GM18873 (cell line): ENCODE measurements around the gene MYO15B.
"Not testable (repeated sequence)": the region's sequence is repeated elsewhere in the genome, so short reads cannot be mapped to it uniquely, and the experiment has no call there.

Source experiments
- ATAC-seq: cut with Tn5 transposase; IDR thresholded peaks from one replicate; pipeline ENCODE4 v1.9.1; 2021; ENCODE audit warnings: mild to moderate bottlenecking, moderate library complexity, moderate number of reproducible peaks; ENCODE audit not compliant: unreplicated experiment, low FRiP score

Gene MYO15B

DNA sequence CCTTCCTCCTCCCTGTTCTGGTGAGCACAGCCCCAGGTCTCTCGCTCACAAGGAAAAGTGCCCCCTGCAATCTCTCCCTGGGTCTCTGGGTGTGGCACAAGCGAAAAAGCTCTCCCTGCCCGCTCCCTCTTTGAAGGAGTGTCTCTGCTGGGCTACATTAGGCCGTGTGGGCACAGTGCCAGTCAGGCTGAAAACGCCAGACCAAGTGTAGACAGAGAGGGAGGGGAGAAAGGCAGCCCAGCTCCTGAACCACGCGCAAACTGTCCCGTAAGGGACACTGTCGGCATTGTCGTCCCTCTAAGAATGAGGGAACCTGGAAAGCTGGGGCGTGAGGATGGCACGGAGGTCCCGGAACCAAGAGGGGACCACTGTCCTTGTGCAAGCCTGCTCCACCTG lies 49.5 kb downstream of the MYO15B start:
- ATAC-seq = no peak

DNA sequence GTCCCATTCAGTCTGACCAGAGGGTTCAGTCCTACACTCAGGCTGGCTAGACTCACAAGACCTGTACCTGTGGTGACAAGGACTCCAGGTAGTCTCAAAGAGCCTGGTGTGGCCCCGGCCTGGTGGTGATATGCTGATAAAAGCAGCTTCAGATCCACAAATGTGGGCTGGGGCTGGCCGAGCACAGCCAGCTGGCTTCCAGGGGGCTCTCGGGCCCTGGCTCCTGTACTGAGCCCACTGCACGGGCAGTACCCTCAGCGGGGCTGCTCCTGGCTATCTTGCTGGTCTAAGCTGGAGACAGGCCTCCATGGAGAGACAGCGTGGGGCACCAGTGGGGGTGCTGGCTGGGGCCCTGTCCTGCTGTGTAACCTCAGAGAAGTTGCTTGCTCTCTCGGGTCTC lies 50.0 kb downstream of the MYO15B start:
- ATAC-seq = no peak

DNA sequence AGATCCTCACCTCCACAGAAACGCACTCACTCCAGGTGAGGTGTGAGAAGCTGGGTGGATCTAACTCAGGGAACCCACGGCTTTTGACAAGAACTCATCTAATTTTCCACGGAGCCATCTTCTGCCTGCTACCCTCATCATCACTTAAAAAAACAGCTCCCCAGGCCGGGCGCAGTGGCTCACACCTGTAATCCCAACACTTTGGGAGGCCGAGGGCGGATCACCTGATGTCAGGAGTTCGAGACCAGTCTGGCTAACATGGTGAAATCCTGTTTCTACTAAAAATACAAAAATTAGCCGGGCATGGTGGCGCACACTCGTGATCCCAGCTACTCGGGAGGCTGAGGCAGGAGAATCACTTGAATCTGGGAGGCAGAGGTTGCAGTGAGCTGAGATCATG lies 50.4 kb downstream of the MYO15B start:
- ATAC-seq = not testable (repeated sequence)

DNA sequence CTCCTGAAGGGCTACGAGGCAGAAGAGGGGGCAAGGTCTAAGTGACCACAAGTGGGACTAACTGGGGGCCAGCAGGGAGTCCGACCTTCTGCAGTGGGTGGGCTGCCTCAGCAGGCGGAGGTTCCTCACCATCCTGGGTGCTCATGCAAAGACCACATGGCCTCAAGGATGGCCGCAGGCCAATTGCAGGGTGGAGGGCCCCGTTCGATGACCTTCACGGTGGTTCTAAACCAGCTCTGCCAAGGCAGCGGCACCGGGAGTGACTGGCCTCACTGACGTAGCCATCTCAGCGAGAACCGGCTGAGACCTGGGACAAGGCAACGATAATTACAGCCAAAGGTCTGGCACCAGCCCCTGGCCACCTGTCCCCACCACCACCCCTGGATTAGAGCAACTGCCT lies 51.3 kb downstream of the MYO15B start:
- no peak for ATAC-seq

DNA sequence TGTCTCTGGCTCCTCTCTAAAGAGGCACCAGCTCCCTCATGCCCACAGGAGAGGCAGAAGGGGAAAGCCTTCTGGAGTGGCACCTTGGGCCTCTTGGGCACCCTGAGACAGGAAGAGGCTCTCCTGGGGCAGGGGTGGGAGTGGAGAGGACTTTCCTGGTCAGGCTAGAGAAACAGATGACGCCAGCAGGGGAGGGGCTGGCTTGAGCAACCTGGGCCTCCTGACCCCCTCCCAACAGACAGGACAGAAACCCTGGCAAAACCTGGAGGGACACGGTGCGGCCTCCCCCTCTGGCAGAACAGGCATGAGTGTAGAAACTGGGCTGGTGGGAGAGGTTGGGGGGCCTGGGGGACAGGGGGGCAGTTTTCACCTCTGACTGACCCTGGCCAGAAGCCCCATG lies 51.7 kb downstream of the MYO15B start:
- no peak for ATAC-seq

DNA sequence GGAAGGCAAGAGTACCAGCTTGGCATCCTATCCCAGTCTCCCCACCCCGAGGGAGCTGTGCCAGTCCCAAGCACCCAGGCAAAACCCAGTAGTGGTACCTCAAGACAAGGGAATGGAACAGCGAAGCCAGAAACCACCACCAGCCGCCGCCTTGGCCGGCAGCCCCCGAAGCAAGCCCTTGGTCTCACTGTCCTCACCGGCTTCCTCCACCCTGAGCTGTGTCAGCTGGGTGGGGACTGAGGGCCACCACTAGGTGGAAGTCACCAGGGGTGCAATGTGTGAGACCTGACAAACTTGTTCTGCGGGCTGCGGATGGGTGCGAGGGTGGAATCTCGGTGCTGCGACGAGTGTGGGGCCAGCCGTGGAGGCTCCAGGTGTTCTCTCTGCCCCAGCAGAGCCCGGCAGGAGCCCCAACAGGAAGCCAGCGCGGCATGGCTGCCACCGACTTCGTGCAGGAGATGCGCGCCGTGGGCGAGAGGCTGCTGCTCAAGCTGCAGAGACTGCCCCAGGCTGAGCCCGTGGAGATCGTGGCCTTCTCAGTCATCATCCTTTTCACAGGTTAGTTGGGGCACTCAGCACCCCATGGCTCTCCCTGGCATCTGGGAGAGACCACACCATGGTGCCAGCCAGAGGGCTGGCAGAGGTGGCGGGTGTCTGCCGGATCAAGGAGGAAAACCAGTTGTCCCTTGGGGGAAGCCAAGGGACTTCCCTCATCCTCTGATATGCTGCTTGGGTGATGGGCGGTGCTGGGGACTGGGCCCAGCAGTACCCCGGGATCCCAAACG lies 52.4 kb downstream of the MYO15B start:
- ATAC-seq = no peak

DNA sequence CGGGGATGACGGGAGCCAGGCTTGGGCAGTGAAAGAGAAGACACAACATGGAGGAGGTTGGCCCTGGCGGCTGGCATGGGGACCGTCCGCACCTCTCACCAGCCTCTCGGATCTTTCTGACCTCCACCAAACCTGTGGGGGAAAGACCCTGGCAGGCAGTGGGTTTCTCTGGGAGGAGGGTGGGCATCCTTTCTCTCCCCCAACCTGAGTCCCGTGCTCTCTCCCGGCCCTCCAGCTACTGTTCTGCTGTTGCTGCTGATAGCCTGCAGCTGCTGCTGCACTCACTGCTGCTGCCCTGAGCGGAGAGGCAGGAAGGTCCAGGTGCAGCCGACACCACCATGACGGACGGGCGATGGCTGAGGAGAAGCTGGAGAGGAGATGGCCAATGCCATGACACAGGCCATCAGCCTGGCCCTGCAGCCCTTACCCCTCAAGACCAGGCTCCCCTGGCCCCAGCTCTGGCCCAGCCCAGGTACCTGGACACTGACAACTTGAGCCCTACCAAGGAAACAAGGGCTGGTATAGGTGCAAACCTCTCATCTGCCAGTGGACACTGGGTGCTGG lies 53.0 kb downstream of the MYO15B start:
- ATAC-seq = no peak

DNA sequence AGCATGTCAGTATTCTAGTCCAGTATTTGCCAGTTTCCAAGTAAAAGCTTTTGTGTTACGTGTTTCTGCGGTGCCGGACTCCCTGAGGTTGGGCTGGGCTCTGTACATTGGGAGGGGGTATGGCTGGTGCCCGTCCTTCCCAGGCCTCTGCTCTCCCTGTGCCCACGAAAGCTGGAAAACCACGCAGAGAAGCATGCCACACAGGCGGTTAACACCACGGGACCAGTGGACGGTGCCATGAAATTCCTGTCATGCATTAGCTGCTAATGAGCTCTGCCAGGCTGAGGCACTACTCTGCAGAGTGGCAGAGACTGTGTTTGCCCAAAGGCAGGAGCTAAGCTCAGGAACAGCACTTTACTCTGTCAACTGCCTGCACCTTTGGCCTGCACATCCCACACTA lies 53.7 kb downstream of the MYO15B start:
- ATAC-seq = no peak

DNA sequence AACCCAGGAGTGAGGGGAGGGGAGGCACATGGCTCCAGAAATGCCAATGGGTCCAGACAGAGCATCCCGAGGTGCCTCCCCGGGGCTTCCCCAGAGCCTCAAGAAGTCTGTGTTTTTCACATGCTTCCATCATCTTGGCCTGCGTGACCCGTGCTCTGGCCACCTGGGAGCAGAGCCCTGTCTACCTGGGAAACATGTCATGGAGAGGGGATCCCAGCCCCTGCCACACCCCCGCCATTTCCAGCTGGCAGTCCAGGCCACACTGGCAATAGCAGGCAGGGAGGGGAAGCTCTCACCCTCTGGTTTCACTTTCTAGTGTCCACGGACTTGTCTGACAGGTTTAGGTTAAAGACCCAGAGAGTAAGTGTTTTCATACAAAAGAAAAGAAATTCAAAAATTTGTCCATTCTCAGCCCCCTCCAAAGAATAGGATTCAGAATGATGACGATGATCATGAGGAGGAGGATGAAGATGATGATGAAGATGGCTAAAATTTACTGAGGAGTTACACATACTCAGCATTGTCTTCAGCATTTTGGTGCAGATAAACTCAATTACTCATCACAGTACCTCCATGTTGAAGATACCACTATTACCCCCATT lies 54.7 kb downstream of the MYO15B start:
- no peak for ATAC-seq

DNA sequence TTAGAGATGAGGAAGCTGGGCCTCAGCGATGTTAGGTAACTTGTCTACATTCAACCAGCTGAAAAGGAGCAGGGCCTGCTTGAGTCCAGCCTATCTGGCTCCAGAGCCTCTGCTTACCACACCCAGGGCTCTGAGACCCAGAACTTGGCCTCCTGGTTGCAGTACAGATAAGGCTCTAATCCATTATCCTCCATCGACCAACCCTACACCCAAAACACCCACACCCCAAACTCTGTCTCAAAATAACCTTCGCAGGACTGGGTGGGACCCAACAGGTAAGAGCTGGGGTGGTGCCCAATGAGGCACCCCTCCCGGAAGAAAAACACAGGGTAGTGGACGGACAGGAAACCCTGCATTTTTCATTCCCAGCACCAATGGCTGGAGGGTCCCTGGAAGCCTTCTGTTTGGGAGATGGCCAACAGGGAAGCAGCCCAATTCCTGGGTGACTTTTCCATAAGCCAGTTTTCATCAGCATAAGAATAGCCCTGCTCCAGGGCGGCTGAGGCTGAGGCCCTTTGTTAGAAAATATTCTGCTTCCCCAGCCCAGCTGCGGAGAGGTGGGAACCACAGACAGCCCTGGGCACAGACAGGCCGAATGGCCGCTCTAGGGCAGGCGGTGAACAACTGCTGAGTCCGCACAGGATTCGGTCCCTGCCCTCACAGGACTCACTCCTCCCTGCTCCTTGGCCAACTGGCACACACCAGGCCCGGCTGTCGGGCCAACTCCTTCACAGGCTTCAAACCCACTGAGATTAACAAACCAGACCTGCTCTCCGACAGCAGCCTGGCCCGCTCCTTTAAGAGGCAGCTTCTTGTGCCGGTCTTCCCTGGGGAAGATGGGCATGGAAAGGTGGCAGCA lies 55.4 kb downstream of the MYO15B start:
- ATAC-seq = no peak

DNA sequence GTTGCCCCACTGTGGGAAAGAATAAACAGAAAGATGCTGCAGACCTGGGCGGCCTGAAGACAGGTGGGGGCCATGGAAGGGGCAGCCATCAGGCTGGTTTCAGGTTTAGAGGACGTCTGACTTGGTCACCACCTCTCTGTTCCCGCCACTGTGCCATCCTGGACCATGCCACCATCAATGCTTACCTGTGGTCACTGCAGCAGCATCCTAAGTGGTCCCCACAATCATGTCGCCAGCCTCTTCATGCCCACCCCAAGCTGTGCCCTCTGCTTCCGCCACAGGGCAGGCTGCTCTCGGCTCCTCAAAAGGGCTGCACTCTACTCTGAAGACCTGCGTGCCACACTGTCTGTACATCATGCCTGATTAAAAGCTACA lies 56.0 kb downstream of the MYO15B start:
- ATAC-seq = no peak

DNA sequence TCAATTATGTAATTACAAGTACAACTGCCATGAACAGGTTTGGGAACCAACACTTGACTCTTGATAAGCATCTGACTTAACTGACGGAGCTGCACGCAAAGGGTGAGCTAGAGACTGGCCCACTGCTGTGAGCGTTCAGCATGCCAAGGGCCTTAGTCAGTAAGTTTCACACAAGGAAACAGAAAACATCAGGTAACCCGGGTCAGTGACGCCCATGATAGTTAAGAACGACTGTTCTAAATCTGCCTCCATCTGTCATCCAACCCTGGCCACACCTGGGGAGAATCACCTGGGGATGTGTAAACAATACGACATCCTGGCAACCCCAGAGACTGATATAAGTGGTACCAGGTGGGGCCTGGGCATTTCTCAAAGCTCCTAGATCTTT lies 57.9 kb downstream of the MYO15B start:
- no peak for ATAC-seq

DNA sequence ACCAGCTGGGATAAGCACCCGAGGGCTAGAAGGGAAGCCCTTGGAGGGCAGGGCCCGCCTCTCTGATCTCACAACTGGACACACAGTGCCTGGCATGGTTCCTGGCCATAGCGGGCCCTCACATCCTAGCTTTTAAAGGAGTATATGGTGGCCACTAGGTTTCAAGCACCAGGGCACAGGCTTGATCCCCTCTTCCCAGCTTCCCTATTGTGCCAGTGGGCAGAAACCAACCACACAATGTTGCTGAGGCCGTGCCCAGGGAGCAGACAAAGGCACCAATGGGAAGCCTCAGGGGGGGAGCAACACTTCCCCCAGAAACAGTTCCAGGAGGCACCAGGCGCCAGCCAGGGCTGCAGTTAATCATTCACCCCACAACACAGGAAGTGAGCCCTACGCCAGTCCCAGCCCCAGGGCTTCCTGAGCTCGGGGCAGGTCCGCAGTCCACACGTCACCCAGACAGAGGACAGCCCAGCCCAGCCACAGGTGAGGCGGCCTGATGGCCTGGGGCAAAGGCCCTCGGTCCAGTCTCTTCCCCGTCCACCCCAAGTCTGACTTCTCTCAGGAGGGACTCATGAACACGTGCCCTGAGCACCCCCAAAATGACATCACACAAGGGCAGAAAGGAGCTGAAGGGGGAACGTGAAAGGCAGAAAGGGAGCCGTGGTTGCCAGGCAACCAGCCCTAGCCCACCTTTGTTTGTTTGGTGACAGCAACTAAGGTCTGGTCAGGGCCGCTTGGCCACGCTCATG lies 58.5 kb downstream of the MYO15B start:
- ATAC-seq = peak; percentile 76

DNA sequence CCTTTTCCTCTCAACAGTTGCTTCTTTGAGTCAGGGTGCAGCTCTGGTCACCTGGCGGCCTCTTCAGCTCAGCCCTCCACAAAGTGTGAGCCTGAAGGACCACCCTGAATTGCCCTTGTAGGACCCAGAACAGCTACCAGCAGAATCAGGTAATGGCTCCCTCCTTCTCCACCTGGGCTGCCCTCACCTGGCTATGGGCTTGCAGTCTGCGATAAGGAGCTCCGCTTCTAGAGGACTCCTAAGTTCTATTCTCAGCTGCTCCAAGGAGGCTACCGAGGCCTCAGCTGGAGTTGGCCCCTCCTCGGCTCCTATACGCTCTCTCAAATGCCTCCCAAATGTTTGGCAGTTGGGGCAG lies 59.0 kb downstream of the MYO15B start:
- ATAC-seq = no peak

DNA sequence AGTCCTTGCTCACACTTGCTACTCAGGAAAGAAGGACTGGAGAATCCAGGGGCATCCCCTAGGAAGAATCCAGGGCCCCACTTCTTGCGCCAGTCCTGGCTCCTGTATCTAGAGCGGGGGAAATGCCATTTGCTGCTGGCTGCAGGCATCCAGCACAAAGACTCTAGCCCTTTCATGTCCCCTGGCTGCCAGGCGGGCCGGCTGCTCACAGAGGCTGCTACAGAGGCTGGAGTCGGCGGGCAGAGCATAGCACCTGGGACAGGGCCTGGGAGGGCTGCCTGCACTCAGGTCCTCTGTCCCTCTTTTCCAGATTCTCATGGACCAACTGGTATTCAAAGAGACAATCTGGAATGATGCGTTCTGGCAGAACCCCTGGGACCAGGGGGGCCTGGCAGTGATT lies 59.5 kb downstream of the MYO15B start:
- ATAC-seq = no peak

DNA sequence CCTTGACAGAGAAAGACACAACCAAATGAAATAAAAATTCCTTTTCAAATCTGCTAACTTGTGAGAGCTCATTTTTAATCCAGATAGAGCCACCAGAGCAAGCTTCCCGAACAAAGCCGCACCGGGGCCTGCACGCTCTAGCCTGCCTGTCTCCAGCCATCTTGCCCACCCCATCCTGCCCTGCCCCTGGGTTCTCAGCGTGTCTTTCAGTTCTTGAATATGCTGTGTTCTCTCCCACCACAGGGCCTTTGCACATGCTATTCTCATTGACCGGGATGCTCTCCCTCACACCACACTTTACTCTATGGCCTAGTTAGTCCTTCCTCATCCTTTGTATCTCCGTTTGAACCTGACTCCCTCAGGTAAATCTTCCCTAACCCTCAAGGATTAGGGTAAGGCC lies 60.3 kb downstream of the MYO15B start:
- ATAC-seq = no peak

DNA sequence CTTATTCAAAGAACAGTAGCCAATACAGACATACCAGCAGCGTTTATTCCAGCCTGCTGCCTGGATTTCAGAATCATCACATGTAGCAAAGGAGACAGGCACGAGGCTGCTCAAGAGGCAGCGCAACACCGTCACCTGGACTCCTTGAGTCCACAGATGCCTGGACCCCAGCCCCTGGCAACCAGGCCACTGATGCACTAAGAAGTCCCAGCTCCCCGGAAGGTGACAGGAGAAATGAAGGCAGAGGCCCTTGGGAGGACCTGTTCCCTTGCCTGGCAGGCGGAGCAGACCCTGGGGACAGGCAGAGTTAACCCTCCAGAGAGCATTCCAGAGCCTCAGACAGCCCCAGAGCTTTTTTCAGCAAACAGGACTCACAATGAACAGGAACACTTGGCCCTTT lies 62.1 kb downstream of the MYO15B start:
- no peak for ATAC-seq

DNA sequence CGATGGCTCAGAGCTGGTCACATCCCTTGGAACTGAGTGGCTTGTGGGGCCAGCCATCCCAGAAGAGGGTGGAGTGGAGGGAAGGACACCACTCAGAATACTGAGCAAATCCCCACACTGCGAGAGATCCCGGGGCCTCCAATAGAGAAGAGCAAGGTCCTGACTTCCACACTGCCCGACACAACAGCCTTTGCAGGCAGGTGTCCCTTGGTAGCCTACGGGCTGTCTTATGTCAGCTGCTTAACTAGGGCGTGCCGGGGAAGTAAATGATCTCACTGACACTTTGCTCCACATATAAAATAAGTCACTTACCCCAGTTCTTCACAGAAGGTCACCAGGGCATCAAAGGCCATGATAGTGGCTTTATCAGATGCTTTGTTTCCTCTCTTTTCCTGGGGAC lies 63.3 kb downstream of the MYO15B start:
- ATAC-seq = no peak

DNA sequence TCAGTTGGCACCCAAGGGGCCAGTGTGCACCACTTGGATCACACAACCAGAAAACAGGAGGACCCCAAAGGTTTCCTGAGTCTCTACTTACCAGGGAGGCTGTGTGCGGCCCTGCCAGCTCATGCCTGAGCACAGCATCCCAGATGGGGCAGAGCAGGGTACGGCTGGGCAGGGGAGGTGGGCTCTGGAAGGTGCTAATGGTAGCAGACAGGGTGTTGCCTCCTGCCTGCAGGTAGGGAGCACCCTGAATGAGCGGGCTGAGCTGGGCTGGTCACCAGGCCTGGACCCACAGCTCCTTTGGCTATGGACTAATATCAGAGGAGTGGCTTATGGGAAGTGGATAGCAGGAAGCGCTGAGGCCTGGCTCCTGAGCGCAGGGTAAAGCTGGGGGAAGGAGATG lies 64.7 kb downstream of the MYO15B start:
- ATAC-seq = no peak

DNA sequence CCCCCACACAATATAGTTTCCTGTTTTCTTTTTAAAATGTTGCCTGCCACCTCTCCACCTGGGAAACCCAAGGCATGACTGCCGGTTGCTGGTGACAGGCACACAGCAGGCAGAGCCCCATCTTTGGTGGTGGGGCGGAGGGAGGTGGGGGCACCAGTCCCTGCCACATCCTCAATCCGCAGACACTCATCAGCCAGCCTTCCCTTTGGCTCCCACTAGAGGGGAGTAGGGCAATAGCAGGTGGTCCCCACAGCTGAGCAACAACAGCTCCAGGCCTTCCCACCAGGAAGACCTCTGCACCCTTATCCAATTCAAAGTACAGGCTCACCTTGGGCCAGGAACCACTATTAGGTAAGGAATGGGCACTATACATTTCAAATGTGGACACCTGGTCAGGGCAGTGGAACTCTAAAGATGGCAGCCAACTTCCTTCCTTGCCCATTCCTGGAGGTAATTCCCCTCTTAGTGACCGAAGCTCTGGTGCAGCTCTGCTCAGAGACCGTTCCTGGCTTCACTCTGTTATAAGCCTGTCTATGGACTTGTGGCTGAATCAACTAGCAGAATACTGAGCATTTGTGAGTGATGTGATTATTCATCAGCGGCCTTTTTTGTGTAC lies 65.4 kb downstream of the MYO15B start:
- no peak for ATAC-seq
